HEK293T (cell line): ENCODE measurements around the gene GPX4.
A peak's percentile ranks its signal among the peaks of the same experiment; 100 is the strongest.

Experiments
- CTCF ChIA-PET: fragments of 350-600 bp; formaldehyde crosslinking; extraction: SDS; loops from one replicate; lab custom pipeline; 2021; ENCODE audit warnings: antibody characterized with exemption, inconsistent platforms; lab: Yijun Ruan, JAX
- POLR2A ChIA-PET: fragments of 350-600 bp; formaldehyde crosslinking; extraction: SDS; loops from one replicate; lab custom pipeline; 2020; ENCODE audit warnings: antibody characterized with exemption, inconsistent platforms; lab: Yijun Ruan, JAX
- DNase-seq: peaks from one replicate; pipeline ENCODE4 v3.0.0; 2012; ENCODE audit warnings: mixed read lengths; ENCODE audit errors: extremely low spot score
- ARNT ChIP-seq: fragments of 450-650 bp; IDR thresholded peaks from 2 replicates; pipeline ENCODE4 v1.6.1; 2017; ENCODE audit warnings: mild to moderate bottlenecking
- BHLHE40 ChIP-seq: fragments of 450-650 bp; IDR thresholded peaks from 2 replicates; pipeline ENCODE4 v1.6.1; 2016; ENCODE audit warnings: mild to moderate bottlenecking, moderate library complexity, borderline replicate concordance
- CTBP1 ChIP-seq: fragments of 450-650 bp; IDR thresholded peaks from 2 replicates; pipeline ENCODE4 v1.6.1; 2016; ENCODE audit warnings: borderline replicate concordance
- ELF4 ChIP-seq: fragments of 450-650 bp; IDR thresholded peaks from 2 replicates; pipeline ENCODE4 v1.6.1; 2017; ENCODE audit warnings: antibody characterized with exemption
- FOXA1 ChIP-seq: fragments of 450-650 bp; IDR thresholded peaks from 2 replicates; pipeline ENCODE4 v1.6.1; 2016; ENCODE audit warnings: mild to moderate bottlenecking
- FOXK2 ChIP-seq: fragments of 450-650 bp; IDR thresholded peaks from 2 replicates; pipeline ENCODE4 v1.6.1; 2016; ENCODE audit warnings: mild to moderate bottlenecking
- FOXM1 ChIP-seq: fragments of 450-650 bp; IDR thresholded peaks from 2 replicates; pipeline ENCODE4 v1.6.1; 2017; ENCODE audit warnings: mild to moderate bottlenecking, borderline replicate concordance
- HDGF ChIP-seq: fragments of 450-650 bp; IDR thresholded peaks from 2 replicates; pipeline ENCODE4 v1.6.1; 2017; ENCODE audit warnings: antibody characterized with exemption, borderline replicate concordance
- L3MBTL2 ChIP-seq: fragments of 450-650 bp; conservative IDR thresholded peaks from 2 replicates; pipeline ENCODE4 v1.6.1; 2016; ENCODE audit warnings: mild to moderate bottlenecking
- LEF1 ChIP-seq: fragments of 450-650 bp; IDR thresholded peaks from 2 replicates; pipeline ENCODE4 v1.6.1; 2017; ENCODE audit warnings: mild to moderate bottlenecking, borderline replicate concordance
- NFRKB ChIP-seq: fragments of 450-650 bp; IDR thresholded peaks from 2 replicates; pipeline ENCODE4 v1.6.1; 2016; ENCODE audit warnings: mild to moderate bottlenecking, moderate library complexity
- PKNOX1 ChIP-seq: fragments of 450-650 bp; IDR thresholded peaks from 2 replicates; pipeline ENCODE4 v1.6.1; 2016
- SP1 ChIP-seq: fragments of 450-650 bp; IDR thresholded peaks from 2 replicates; pipeline ENCODE4 v1.6.1; 2017
- SUZ12 ChIP-seq: fragments of 450-650 bp; IDR thresholded peaks from 2 replicates; pipeline ENCODE4 v1.6.1; 2016; ENCODE audit warnings: mild to moderate bottlenecking
- TARDBP ChIP-seq: fragments of 450-650 bp; IDR thresholded peaks from 2 replicates; pipeline ENCODE4 v1.6.1; 2016
- ZNF384 ChIP-seq: fragments of 450-650 bp; IDR thresholded peaks from 2 replicates; pipeline ENCODE4 v1.6.1; 2016

Gene GPX4

GRCh38 chr19:1103708-1104310, at the start of gene GPX4:
Gene GPX4, plus strand, starts transcription at chr19:1103994. Its CDS starts 50 bp downstream, at chr19:1104044.
- ChIA-PET CTCF (interaction anchor here (0.6 to 1.6 kb wide), 2 partner anchors 10 to 39 kb away, joined by 3 to 4 read pairs; no protein-coding TSS in a partner anchor), POLR2A (interaction anchor here (0.6 to 1.6 kb wide), 8 partner anchors 10 to 165 kb away, joined by 3 to 9 read pairs (median 3); no protein-coding TSS in a partner anchor)
- TF ChIP-seq ZNF384 (no peak), ARNT (no peak), PKNOX1 (peak; percentile 44; the same call in 1 of the 2 replicates), ELF4 (0 out of 2 replicates have a peak, but pooled peaks have one; percentile 19)
- peak; percentile 96 for DNase-seq

- TF ChIP-seq FOXA1 (no peak), FOXK2 (no peak), TARDBP (no peak), NFRKB (no peak), HDGF (no peak), PKNOX1 (no peak), ARNT (no peak), ELF4 (no peak), SP1 (no peak)
- no peak for DNase-seq
- CTCF ChIA-PET, result no interaction called here
- POLR2A ChIA-PET, result no interaction called here
These were observed 49.4 kb upstream of the GPX4 start for GRCh38 chr19:1054102-1055027.

GRCh38 chr19:1055028-1055425, 48.8 kb upstream of the GPX4 start:
- ChIA-PET CTCF (no interaction called here), POLR2A (no interaction called here)
- no peak for DNase-seq
- TF ChIP-seq TARDBP (no peak), CTBP1 (no peak), FOXM1 (no peak), NFRKB (no peak), LEF1 (no peak), PKNOX1 (no peak), FOXK2 (no peak), ELF4 (no peak), BHLHE40 (no peak)

GRCh38 chr19:1055886-1056620, 47.7 kb upstream of the GPX4 start:
- no peak for TF ChIP-seq L3MBTL2
- no peak for TF ChIP-seq ZNF384
- TF ChIP-seq SUZ12, result no peak
- no peak for TF ChIP-seq NFRKB
- no peak for TF ChIP-seq ELF4
- no peak for TF ChIP-seq BHLHE40
- no peak for TF ChIP-seq LEF1
- TF ChIP-seq SP1, result no peak
- no peak for TF ChIP-seq CTBP1
- TF ChIP-seq ARNT, result no peak
- TF ChIP-seq FOXA1, result no peak
- TF ChIP-seq TARDBP, result no peak
- POLR2A ChIA-PET, result no interaction called here
- CTCF ChIA-PET, result no interaction called here
- no peak for DNase-seq

- DNase-seq, result no peak
- CTCF ChIA-PET, result interaction anchor here (0.7 kb wide), 1 partner anchor 51 kb away, joined by 5 read pairs; no protein-coding TSS in a partner anchor
- no peak for TF ChIP-seq NFRKB
- no peak for TF ChIP-seq LEF1
- no peak for TF ChIP-seq SP1
- POLR2A ChIA-PET, result no interaction called here
These were observed 46.5 kb upstream of the GPX4 start for GRCh38 chr19:1057176-1057855.

GRCh38 chr19:1058112-1058511, 45.7 kb upstream of the GPX4 start:
- ChIA-PET CTCF (no interaction called here), POLR2A (no interaction called here)
- DNase-seq, result no peak
- TF ChIP-seq NFRKB (no peak), FOXA1 (no peak), PKNOX1 (no peak), ELF4 (no peak), FOXK2 (no peak), L3MBTL2 (no peak), HDGF (no peak), TARDBP (no peak), BHLHE40 (no peak)
